SK-N-SH treated with all-trans-retinoic acid at 6 μM for 48 hours (cell line): ENCODE measurements around the gene RTP3.

Experiments used
- ATAC-seq: fragments of 200-7000 bp; cut with Tn5 transposase; 3 replicates; pipeline ENCODE4 v1.9.1; 2020; ENCODE audit warnings: mild to moderate bottlenecking, moderate library complexity
- ARNTL ChIP-seq: fragments of 450-650 bp; formaldehyde crosslinking; IDR thresholded peaks from 2 replicates; pipeline ENCODE4 v1.5.0; 2020; ENCODE audit warnings: low read depth, mild to moderate bottlenecking, moderate library complexity, borderline replicate concordance
- BACH2 ChIP-seq: fragments of 250-450 bp; sonication (Bioruptor Pico); IDR thresholded peaks from 2 replicates; pipeline ENCODE4 v1.9.0; 2021; ENCODE audit warnings: mild to moderate bottlenecking, borderline replicate concordance
- CSDC2 ChIP-seq: fragments of 250-450 bp; sonication (Bioruptor Pico); IDR thresholded peaks from 2 replicates; pipeline ENCODE4 v1.5.0; 2020; ENCODE audit warnings: mild to moderate bottlenecking, moderate library complexity
- ESRRG ChIP-seq: fragments of 250-450 bp; sonication (Bioruptor Pico); IDR thresholded peaks from 2 replicates; pipeline ENCODE4 v1.6.1; 2021; ENCODE audit warnings: mild to moderate bottlenecking
- GLIS3 ChIP-seq: fragments of 250-450 bp; sonication (Bioruptor Pico); IDR thresholded peaks from 2 replicates; pipeline ENCODE4 v1.5.0; 2020; ENCODE audit warnings: mild to moderate bottlenecking, moderate library complexity
- ISL1 ChIP-seq: fragments of 250-450 bp; sonication (Bioruptor Pico); IDR thresholded peaks from 2 replicates; pipeline ENCODE4 v2.1.2; 2022; ENCODE audit warnings: mild to moderate bottlenecking, moderate library complexity
- OSR1 ChIP-seq: fragments of 250-450 bp; sonication (Bioruptor Pico); IDR thresholded peaks from 2 replicates; pipeline ENCODE4 v1.8.0; 2022; ENCODE audit warnings: moderate library complexity, mild to moderate bottlenecking, inconsistent platforms
- PATZ1 ChIP-seq: fragments of 250-450 bp; sonication (Bioruptor Pico); IDR thresholded peaks from 2 replicates; pipeline ENCODE4 v1.8.0; 2020; ENCODE audit warnings: mild to moderate bottlenecking, moderate library complexity, borderline replicate concordance
- RARB ChIP-seq: fragments of 250-450 bp; sonication (Bioruptor Pico); IDR thresholded peaks from 2 replicates; pipeline ENCODE4 v1.8.0; 2021; ENCODE audit warnings: mild to moderate bottlenecking, moderate library complexity
- SNAI2 ChIP-seq: fragments of 250-450 bp; sonication (Bioruptor Pico); IDR thresholded peaks from 2 replicates; pipeline ENCODE4 v1.5.0; 2020; ENCODE audit warnings: mild to moderate bottlenecking, moderate library complexity
- TCF4 ChIP-seq: fragments of 250-450 bp; sonication (Bioruptor Pico); IDR thresholded peaks from 2 replicates; pipeline ENCODE4 v1.8.0; 2021; ENCODE audit warnings: mild to moderate bottlenecking, moderate library complexity, borderline replicate concordance
- TOX ChIP-seq: fragments of 250-450 bp; sonication (Bioruptor Pico); IDR thresholded peaks from 2 replicates; pipeline ENCODE4 v1.8.0; 2021; ENCODE audit warnings: mild to moderate bottlenecking, moderate library complexity, borderline replicate concordance
- ZC3H10 ChIP-seq: fragments of 250-450 bp; sonication (Bioruptor Pico); IDR thresholded peaks from 2 replicates; pipeline ENCODE4 v1.5.1; 2021; ENCODE audit warnings: mild to moderate bottlenecking, moderate library complexity
- ZFP3 ChIP-seq: fragments of 250-450 bp; sonication (Bioruptor Pico); IDR thresholded peaks from 2 replicates; pipeline ENCODE4 v1.5.0; 2020; ENCODE audit warnings: mild to moderate bottlenecking, moderate library complexity
- ZFP30 ChIP-seq: fragments of 450-650 bp; formaldehyde crosslinking; IDR thresholded peaks from 2 replicates; pipeline ENCODE4 v1.5.0; 2022; ENCODE audit warnings: mild to moderate bottlenecking, moderate library complexity
- ZNF565 ChIP-seq: fragments of 450-650 bp; formaldehyde crosslinking; conservative IDR thresholded peaks from 2 replicates; pipeline ENCODE4 v1.5.0; 2020; ENCODE audit warnings: low read depth, mild to moderate bottlenecking, moderate library complexity
- ZNF70 ChIP-seq: fragments of 450-650 bp; formaldehyde crosslinking; IDR thresholded peaks from 2 replicates; pipeline ENCODE4 v1.5.0; 2020; ENCODE audit warnings: mild to moderate bottlenecking, moderate library complexity
- ZNF8 ChIP-seq: fragments of 450-650 bp; formaldehyde crosslinking; IDR thresholded peaks from 2 replicates; pipeline ENCODE4 v1.5.0; 2020; ENCODE audit warnings: mild to moderate bottlenecking, moderate library complexity
- TF ChIP-seq, protein P1 (sequence below): fragments of 250-450 bp; sonication (Bioruptor Pico); IDR thresholded peaks from 2 replicates; pipeline ENCODE4 v1.5.1; 2020; ENCODE audit warnings: low read depth, mild to moderate bottlenecking, moderate library complexity
- TF ChIP-seq, protein P2 (sequence below): fragments of 250-450 bp; sonication (Bioruptor Pico); IDR thresholded peaks from 2 replicates; pipeline ENCODE4 v1.5.1; 2021; ENCODE audit warnings: mild to moderate bottlenecking, moderate library complexity
- TF ChIP-seq, protein P3 (sequence below): fragments of 250-450 bp; sonication (Bioruptor Pico); IDR thresholded peaks from 2 replicates; pipeline ENCODE4 v1.8.0; 2021; ENCODE audit warnings: low read depth, mild to moderate bottlenecking, moderate library complexity, borderline replicate concordance

RTP3 gene

GRCh38 chr3:46516521-46516920 lies 18.7 kb downstream of the RTP3 start (continued):
- TF ChIP-seq ARNTL (CRISPR knock-in tag) (no peak), ZNF8 (CRISPR knock-in tag) (no peak), SNAI2 (CRISPR knock-in tag) (no peak), GLIS3 (CRISPR knock-in tag) (no peak), CSDC2 (no peak)
- TF ChIP-seq, all 23 proteins: peak for 0

DNA sequence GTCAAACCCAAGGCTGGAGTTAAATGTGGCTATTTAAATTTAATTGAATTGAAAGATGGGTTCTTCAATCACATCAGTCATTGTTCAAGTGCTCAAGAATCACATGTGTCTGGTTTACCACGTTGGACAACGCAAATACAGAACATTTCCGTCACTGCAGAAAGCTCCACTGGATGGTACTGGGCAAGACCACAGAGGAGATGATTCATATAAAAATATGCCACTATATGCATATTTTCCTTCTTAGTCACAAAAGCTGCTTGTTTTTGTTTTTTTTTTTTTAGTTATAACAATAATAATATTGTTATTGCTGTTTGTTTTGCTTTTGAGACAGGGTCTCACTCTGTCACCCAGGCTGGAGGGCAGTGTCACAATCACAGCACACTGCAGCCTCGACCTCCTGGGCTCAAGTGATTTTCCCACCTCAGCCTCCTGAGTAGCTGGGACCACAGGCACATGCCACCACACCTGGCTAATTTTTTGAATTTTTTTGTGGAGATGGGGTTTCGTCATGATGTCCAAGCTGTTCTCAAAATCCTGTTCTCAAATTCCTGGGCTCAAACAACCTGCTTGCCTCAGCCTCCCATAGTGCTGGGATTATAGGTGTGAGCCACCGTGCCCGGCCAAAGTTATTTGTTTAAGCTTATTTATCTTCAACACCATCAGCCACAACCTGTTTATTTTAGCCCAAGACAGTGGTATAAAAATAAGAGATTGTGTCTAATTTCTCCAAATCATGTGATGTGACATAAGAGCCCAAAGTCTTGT lies 19.4 kb downstream of the RTP3 start:
- ATAC-seq = peak; percentile 53; the same call in 2 of the 3 replicates
- TF ChIP-seq RARB (no peak), ZNF70 (CRISPR knock-in tag) (no peak), TOX (CRISPR knock-in tag) (no peak; the same call in 1 of the 2 replicates), BACH2 (CRISPR knock-in tag) (no peak), OSR1 (CRISPR knock-in tag) (no peak), ZNF8 (CRISPR knock-in tag) (no peak), ZFP30 (CRISPR knock-in tag) (no peak), GLIS3 (CRISPR knock-in tag) (no peak), CSDC2 (no peak), SNAI2 (CRISPR knock-in tag) (no peak), ESRRG (CRISPR knock-in tag) (no peak)
- TF ChIP-seq, protein P1, sequence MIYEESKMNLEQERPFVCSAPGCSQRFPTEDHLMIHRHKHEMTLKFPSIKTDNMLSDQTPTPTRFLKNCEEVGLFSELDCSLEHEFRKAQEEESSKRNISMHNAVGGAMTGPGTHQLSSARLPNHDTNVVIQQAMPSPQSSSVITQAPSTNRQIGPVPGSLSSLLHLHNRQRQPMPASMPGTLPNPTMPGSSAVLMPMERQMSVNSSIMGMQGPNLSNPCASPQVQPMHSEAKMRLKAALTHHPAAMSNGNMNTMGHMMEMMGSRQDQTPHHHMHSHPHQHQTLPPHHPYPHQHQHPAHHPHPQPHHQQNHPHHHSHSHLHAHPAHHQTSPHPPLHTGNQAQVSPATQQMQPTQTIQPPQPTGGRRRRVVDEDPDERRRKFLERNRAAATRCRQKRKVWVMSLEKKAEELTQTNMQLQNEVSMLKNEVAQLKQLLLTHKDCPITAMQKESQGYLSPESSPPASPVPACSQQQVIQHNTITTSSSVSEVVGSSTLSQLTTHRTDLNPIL = no peak
- TF ChIP-seq, protein P2, sequence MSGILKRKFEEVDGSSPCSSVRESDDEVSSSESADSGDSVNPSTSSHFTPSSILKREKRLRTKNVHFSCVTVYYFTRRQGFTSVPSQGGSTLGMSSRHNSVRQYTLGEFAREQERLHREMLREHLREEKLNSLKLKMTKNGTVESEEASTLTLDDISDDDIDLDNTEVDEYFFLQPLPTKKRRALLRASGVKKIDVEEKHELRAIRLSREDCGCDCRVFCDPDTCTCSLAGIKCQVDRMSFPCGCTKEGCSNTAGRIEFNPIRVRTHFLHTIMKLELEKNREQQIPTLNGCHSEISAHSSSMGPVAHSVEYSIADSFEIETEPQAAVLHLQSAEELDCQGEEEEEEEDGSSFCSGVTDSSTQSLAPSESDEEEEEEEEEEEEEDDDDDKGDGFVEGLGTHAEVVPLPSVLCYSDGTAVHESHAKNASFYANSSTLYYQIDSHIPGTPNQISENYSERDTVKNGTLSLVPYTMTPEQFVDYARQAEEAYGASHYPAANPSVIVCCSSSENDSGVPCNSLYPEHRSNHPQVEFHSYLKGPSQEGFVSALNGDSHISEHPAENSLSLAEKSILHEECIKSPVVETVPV (CRISPR knock-in tag) = no peak

GRCh38 chr3:46517784-46518181 lies 20.0 kb downstream of the RTP3 start:
- ATAC-seq = no peak
- TF ChIP-seq ESRRG (CRISPR knock-in tag) (no peak), CSDC2 (no peak), TCF4 (CRISPR knock-in tag) (no peak), ZNF8 (CRISPR knock-in tag) (no peak), ZNF565 (no peak), TOX (CRISPR knock-in tag) (no peak)
- TF ChIP-seq, protein P3, sequence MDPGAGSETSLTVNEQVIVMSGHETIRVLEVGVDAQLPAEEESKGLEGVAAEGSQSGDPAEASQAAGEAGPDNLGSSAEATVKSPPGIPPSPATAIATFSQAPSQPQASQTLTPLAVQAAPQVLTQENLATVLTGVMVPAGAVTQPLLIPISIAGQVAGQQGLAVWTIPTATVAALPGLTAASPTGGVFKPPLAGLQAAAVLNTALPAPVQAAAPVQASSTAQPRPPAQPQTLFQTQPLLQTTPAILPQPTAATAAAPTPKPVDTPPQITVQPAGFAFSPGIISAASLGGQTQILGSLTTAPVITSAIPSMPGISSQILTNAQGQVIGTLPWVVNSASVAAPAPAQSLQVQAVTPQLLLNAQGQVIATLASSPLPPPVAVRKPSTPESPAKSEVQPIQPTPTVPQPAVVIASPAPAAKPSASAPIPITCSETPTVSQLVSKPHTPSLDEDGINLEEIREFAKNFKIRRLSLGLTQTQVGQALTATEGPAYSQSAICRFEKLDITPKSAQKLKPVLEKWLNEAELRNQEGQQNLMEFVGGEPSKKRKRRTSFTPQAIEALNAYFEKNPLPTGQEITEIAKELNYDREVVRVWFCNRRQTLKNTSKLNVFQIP (CRISPR knock-in tag) = no peak
- TF ChIP-seq, protein P1 = no peak

GRCh38 chr3:46519952-46520351 lies 22.2 kb downstream of the RTP3 start:
- no peak for ATAC-seq
- TF ChIP-seq, protein P1 = no peak
- no peak for TF ChIP-seq ZNF565
- TF ChIP-seq PATZ1 (CRISPR knock-in tag) = no peak
- TF ChIP-seq CSDC2 = no peak
- TF ChIP-seq TCF4 (CRISPR knock-in tag) = no peak
- no peak for TF ChIP-seq ZFP3 (CRISPR knock-in tag)
- TF ChIP-seq ZNF8 (CRISPR knock-in tag) = no peak
- no peak for TF ChIP-seq ZFP30 (CRISPR knock-in tag)
- no peak for TF ChIP-seq ZC3H10 (CRISPR knock-in tag)
- TF ChIP-seq, protein P2 (CRISPR knock-in tag) = no peak
- no peak for TF ChIP-seq RARB
- TF ChIP-seq, protein P3 (CRISPR knock-in tag) = no peak
- no peak for TF ChIP-seq ISL1 (CRISPR knock-in tag)
